ENCODE data around the gene HMCN2. TPM values are rescaled to one million over a fixed set of nuclear protein-coding genes. Genes with fewer than 3 reads are reported as not detected.

Gene HMCN2
- total RNA-seq, 6 experiments from 2014 or later, result 0.31 to 2.0 (median 1.1) TPM

- DNase-seq (no peak), ATAC-seq (no peak)
- 61% methylated on average over 17 of the region's 17 CpGs for WGBS (ENCODE audit: insufficient coverage, low coverage, low lambda C conversion rate, missing lambda C conversion rate)
- Histone ChIP-seq H3K9me3 (no peaks in the 10 kb centered on the region), H3K4me1 (no peaks in the 10 kb centered on the region), H3K27ac (no peak overlapping the region), H3K4me3 (no peak overlapping the region), H3K36me3 (no peaks in the 10 kb centered on the region), H3K27me3 (no peaks in the 10 kb centered on the region)
- intact Hi-C loops (cut with DNase I), result loop anchor here in 1 of 2 donors (10.0 kb wide), 1 partner anchor 76 kb away; no protein-coding TSS in a partner anchor
- TF ChIP-seq, protein P1, sequence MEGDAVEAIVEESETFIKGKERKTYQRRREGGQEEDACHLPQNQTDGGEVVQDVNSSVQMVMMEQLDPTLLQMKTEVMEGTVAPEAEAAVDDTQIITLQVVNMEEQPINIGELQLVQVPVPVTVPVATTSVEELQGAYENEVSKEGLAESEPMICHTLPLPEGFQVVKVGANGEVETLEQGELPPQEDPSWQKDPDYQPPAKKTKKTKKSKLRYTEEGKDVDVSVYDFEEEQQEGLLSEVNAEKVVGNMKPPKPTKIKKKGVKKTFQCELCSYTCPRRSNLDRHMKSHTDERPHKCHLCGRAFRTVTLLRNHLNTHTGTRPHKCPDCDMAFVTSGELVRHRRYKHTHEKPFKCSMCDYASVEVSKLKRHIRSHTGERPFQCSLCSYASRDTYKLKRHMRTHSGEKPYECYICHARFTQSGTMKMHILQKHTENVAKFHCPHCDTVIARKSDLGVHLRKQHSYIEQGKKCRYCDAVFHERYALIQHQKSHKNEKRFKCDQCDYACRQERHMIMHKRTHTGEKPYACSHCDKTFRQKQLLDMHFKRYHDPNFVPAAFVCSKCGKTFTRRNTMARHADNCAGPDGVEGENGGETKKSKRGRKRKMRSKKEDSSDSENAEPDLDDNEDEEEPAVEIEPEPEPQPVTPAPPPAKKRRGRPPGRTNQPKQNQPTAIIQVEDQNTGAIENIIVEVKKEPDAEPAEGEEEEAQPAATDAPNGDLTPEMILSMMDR (IDR thresholded peaks at IDR 0.05), result no peak
- no peak for TF ChIP-seq POLR2A (IDR thresholded peaks at IDR 0.05)
Measured at GRCh38 chr9:130421154-130421801, 155.7 kb downstream of the HMCN2 start.

DNA sequence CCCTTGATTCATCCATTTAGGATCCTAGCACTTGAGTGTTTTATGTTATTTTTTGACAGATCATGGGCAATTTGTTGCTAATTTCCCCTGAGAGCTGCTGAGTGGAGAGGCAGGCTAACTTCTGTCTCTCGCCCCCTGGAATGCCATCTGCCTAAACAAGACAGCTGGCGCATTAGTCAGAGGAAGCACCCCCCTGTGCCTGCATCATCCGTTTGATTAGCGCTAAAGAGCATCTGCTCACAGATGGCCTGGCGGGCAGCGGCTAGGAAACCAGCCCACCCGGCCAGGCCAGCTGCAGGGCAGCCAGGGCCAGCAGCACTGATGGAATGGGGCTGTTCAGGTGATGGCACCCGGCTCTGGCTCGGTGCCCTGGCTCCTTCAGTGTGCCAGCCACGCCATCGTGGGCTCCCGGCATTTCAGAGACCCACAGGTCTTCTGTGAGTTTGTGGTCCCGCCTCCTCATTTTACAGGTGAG lies 156.3 kb downstream of the HMCN2 start:
- no peak for ATAC-seq
- Histone ChIP-seq H3K4me3 (no peak overlapping the region), H3K4me1 (no peaks in the 10 kb centered on the region), H3K27me3 (no peaks in the 10 kb centered on the region), H3K27ac (no peak overlapping the region), H3K36me3 (no peaks in the 10 kb centered on the region), H3K9me3 (no peaks in the 10 kb centered on the region)
- intact Hi-C loops (cut with DNase I), result loop anchor here in 1 of 2 donors (10.0 kb wide), 1 partner anchor 77 kb away; no protein-coding TSS in a partner anchor
- TF ChIP-seq, protein P1 (IDR thresholded peaks at IDR 0.05), result no peak
- no peak for TF ChIP-seq POLR2A (IDR thresholded peaks at IDR 0.05)
- WGBS (ENCODE audit: insufficient coverage, low coverage, low lambda C conversion rate, missing lambda C conversion rate), result 57% methylated on average over 6 of the region's 13 CpGs
- no peak for DNase-seq

GRCh38 chr9:130422546-130422945 lies 157.0 kb downstream of the HMCN2 start:
- ATAC-seq, result no peak
- H3K4me1 ChIP-seq, result no peaks in the 10 kb centered on the region
- intact Hi-C loops (cut with DNase I), result loop anchor here in 1 of 2 donors (10.0 kb wide), 1 partner anchor 78 kb away; no protein-coding TSS in a partner anchor
- DNase-seq, result no peak
- no peak overlapping the region for H3K4me3 ChIP-seq
- H3K27ac ChIP-seq, result no peak overlapping the region
- H3K9me3 ChIP-seq, result no peaks in the 10 kb centered on the region
- WGBS (ENCODE audit: insufficient coverage, low coverage, low lambda C conversion rate, missing lambda C conversion rate), result 77% methylated on average over 3 of the region's 10 CpGs
- H3K27me3 ChIP-seq, result no peaks in the 10 kb centered on the region
- TF ChIP-seq, protein P1 (IDR thresholded peaks at IDR 0.05), result no peak
- TF ChIP-seq POLR2A (IDR thresholded peaks at IDR 0.05), result no peak
- no peaks in the 10 kb centered on the region for H3K36me3 ChIP-seq

DNA sequence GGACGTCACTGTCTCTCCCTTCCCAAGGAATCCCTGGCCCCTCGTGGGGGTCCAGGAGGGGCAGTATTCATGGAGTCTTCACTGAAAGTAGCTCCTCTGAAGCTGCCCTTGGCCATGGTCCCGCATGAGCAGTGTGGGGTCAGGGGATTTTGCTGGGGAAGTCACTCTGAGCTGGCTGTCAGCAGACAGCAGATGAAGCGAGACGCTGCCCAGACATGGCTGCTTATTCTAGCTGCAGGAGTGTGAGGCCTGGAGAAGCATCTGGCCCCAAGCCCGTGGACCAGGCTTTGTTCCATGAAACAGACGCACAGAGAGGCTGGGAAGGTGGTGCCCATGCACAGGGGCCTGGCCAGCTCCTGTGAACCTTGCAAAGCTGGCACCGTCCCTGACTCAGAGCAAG lies 157.7 kb downstream of the HMCN2 start:
- no peak for TF ChIP-seq POLR2A (IDR thresholded peaks at IDR 0.05)
- TF ChIP-seq, protein P1 (IDR thresholded peaks at IDR 0.05), result no peak
- intact Hi-C loops (cut with DNase I), result loop anchor here in 1 of 2 donors (10.0 kb wide), 1 partner anchor 78 kb away; no protein-coding TSS in a partner anchor
- Histone ChIP-seq H3K4me3 (no peak overlapping the region), H3K27ac (no peak overlapping the region), H3K9me3 (no peaks in the 10 kb centered on the region), H3K27me3 (no peaks in the 10 kb centered on the region), H3K4me1 (no peaks in the 10 kb centered on the region), H3K36me3 (no peaks in the 10 kb centered on the region)
- DNase-seq (no peak), ATAC-seq (no peak)
- WGBS (ENCODE audit: insufficient coverage, low coverage, low lambda C conversion rate, missing lambda C conversion rate), result 0% methylated on average over 1 of the region's 8 CpGs

Measured in right lobe of liver (tissue), 6 donors.